Neuronal stem cell (in vitro differentiated cells): ENCODE results near the gene ISG15.

ENCODE experiments used
- DNase-seq: peaks from one replicate; pipeline ENCODE4 v3.0.0-alpha.2; 2013; ENCODE audit warnings: low spot score
- H2AFZ ChIP-seq: one replicate; pipeline ENCODE4 v1.6.1; 2013; ENCODE audit warnings: mild to moderate bottlenecking, low read length, inconsistent platforms
- H2AK5ac ChIP-seq: 2 replicates; pipeline ENCODE4 v1.6.1; 2013; ENCODE audit warnings: low read depth, mild to moderate bottlenecking, inconsistent platforms, low read length, moderate library complexity, mixed read lengths
- H2BK120ac ChIP-seq: 2 replicates; pipeline ENCODE4 v1.6.1; 2013; ENCODE audit warnings: low read depth, mild to moderate bottlenecking, inconsistent platforms, low read length, moderate library complexity, mixed read lengths
- H2BK12ac ChIP-seq: one replicate; pipeline ENCODE4 v1.6.1; 2013; ENCODE audit warnings: low read length, inconsistent platforms
- H2BK15ac ChIP-seq: 2 replicates; pipeline ENCODE4 v1.6.1; 2013; ENCODE audit warnings: mild to moderate bottlenecking, low read length, inconsistent platforms, mixed read lengths
- H2BK5ac ChIP-seq: one replicate; pipeline ENCODE4 v1.6.1; 2013; ENCODE audit warnings: inconsistent platforms, mild to moderate bottlenecking, low read length, moderate library complexity
- H3K14ac ChIP-seq: one replicate; pipeline ENCODE4 v1.6.1; 2013; ENCODE audit warnings: low read length, inconsistent platforms
- H3K18ac ChIP-seq: 2 replicates; pipeline ENCODE4 v1.6.1; 2013; ENCODE audit warnings: low read length, inconsistent platforms
- H3K23ac ChIP-seq: 2 replicates; pipeline ENCODE4 v1.6.1; 2013; ENCODE audit warnings: low read depth, mild to moderate bottlenecking, mixed read lengths, low read length, inconsistent platforms; ENCODE audit not compliant: poor library complexity
- H3K27ac ChIP-seq: replicated peaks from 3 replicates; pipeline ENCODE4 v1.5.1; 2013; ENCODE audit warnings: low read length, inconsistent platforms
- H3K27me3 ChIP-seq, 3 experiments: 2 replicates each; pipeline ENCODE4 v1.6.1; 2013; ENCODE audit warnings: low read length in 3 of 3, mild to moderate bottlenecking in 2 of 3, inconsistent platforms in 1 of 3, low read depth in 1 of 3, mixed read lengths in 1 of 3, moderate library complexity in 1 of 3; ENCODE audit not compliant: control insufficient read depth in 3 of 3, insufficient read depth in 3 of 3
- H3K36me3 ChIP-seq, 2 donors: replicated peaks in 1 of 2; 2 replicates each; pipeline ENCODE4 v1.6.1; 2013; ENCODE audit warnings: low read length in 2 of 2; ENCODE audit not compliant: control insufficient read depth in 2 of 2, insufficient read depth in 2 of 2
- H3K4ac ChIP-seq: 2 replicates; pipeline ENCODE4 v1.6.1; 2013; ENCODE audit warnings: inconsistent platforms, mild to moderate bottlenecking, low read length, moderate library complexity
- H3K4me1 ChIP-seq, 2 donors: 1 replicate in 1 of 2; 2 replicates in 1 of 2; pipeline ENCODE4 v1.6.1; 2013; ENCODE audit warnings: low read length in 2 of 2, low read depth in 1 of 2; ENCODE audit not compliant: control insufficient read depth in 2 of 2, insufficient read depth in 1 of 2
- H3K4me2 ChIP-seq: one replicate; pipeline ENCODE4 v1.6.1; 2013; ENCODE audit warnings: mild to moderate bottlenecking, low read length, inconsistent platforms; ENCODE audit not compliant: insufficient read depth, poor library complexity, severe bottlenecking
- H3K4me3 ChIP-seq, 2 donors: 2 replicates each; pipeline ENCODE4 v1.5.1; 2013; ENCODE audit warnings: low read length in 2 of 2, mild to moderate bottlenecking in 2 of 2, inconsistent platforms in 1 of 2, moderate library complexity in 1 of 2
- H3K79me1 ChIP-seq: one replicate; pipeline ENCODE4 v1.6.1; 2013; ENCODE audit warnings: low read depth, mild to moderate bottlenecking, inconsistent platforms, low read length, moderate library complexity
- H3K9ac ChIP-seq: one replicate; pipeline ENCODE4 v1.6.1; 2013; ENCODE audit warnings: mild to moderate bottlenecking, low read depth, low read length, inconsistent platforms; ENCODE audit not compliant: poor library complexity
- H3K9me3 ChIP-seq, 2 donors: replicated peaks in 1 of 2; 2 replicates each; pipeline versions ENCODE3 to v1.6.1; 2013; ENCODE audit warnings: low read length in 2 of 2, mild to moderate bottlenecking in 2 of 2, inconsistent platforms in 1 of 2, low read depth in 1 of 2, mixed read lengths in 1 of 2, moderate library complexity in 1 of 2; ENCODE audit not compliant: control insufficient read depth in 2 of 2, insufficient read depth in 1 of 2
- H4K8ac ChIP-seq: one replicate; pipeline ENCODE4 v1.6.1; 2013; ENCODE audit warnings: low read depth, mild to moderate bottlenecking, inconsistent platforms, low read length, moderate library complexity
- H4K91ac ChIP-seq: one replicate; pipeline ENCODE4 v1.6.1; 2013; ENCODE audit warnings: low read length, low read depth, mild to moderate bottlenecking, inconsistent platforms; ENCODE audit not compliant: poor library complexity
- WGBS, 2 donors: extraction: QIAGEN DNeasy Blood & Tissue Kit; methylation state at CpG; one replicate each; pipeline ENCODE4 v1.1.7; 2013; ENCODE audit warnings: missing lambda C conversion rate in 2 of 2, mixed read lengths in 1 of 2; ENCODE audit not compliant: insufficient read length in 2 of 2, insufficient replicate concordance in 1 of 2; ENCODE audit errors: extremely low coverage in 2 of 2; 5-methylcytosine and 5-hydroxymethylcytosine counted together

Gene ISG15

DNA sequence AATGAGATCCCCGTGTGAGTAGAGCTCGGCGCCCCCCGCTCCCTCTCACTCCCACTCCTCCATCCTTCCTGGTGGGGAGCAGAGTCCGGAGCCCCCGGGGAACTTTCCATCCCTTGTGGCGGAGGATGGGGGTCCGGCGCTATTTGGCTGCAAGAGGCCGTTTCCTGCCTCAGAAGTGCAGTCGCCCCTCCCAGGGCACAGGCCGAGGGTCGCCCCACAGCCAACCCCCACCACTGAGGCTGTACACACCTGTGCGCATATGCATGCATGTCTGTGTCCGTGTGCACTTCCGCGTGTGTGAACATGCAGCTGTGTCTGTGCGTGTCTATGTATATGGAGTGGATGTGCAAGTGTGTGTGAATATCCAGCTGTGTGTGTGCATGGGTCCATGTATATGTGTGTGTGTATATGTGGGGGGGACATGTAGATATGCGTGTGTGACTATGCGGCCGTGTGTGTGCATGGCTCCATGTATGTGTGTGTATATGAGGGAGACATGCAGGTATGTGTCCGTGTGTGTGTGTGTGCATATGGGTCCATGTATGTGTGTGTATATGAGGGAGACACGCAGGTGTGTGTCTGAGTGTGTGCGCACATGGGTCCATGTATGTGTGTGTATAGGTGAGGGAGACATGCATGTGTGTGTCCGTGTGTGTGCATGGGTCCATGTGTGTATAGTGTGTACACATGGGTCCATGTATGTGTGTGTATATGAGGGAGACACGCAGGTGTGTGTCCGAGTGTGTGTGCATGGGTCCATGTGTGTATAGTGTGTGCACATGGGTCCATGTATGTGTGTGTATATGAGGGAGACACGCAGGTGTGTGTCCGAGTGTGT is 38.9 kb downstream of the ISG15 start:
- H2BK120ac ChIP-seq, result peak overlapping the region; percentile 31
- H2BK5ac ChIP-seq, result no peak overlapping the region
- H3K4me3 ChIP-seq, result peak overlapping the region in 1 of 2 donors; percentile 68
- H3K14ac ChIP-seq, result no peak overlapping the region
- H3K4me1 ChIP-seq, result peaks cover 0 to 2% of the 10 kb centered on the region in 2 donors
- H3K4me2 ChIP-seq, result no peak overlapping the region
- H3K9ac ChIP-seq, result peak overlapping the region; percentile 44
- H2BK12ac ChIP-seq, result no peak overlapping the region
- WGBS, 2 donors, result no CpG with 5 or more reads among the region's 29 CpGs
- no peak overlapping the region for H3K27ac ChIP-seq
- H3K23ac ChIP-seq, result peak overlapping the region; percentile 67
- H4K91ac ChIP-seq, result no peak overlapping the region
- peaks cover 0 to 3% of the 10 kb centered on the region in 2 donors for H3K9me3 ChIP-seq
- H3K79me1 ChIP-seq, result peaks cover 9% of the 10 kb centered on the region
- H2BK15ac ChIP-seq, result no peak overlapping the region
- H3K4ac ChIP-seq, result no peak overlapping the region
- no peak for DNase-seq
- H2AK5ac ChIP-seq, result no peak overlapping the region
- H3K36me3 ChIP-seq, result peaks cover 43 to 71% of the 10 kb centered on the region in 2 donors
- H3K27me3 ChIP-seq, result no peaks in the 10 kb centered on the region
- peak overlapping the region; percentile 48 for H4K8ac ChIP-seq
- H3K18ac ChIP-seq, result no peak overlapping the region
- H2AFZ ChIP-seq, result no peak overlapping the region

DNA sequence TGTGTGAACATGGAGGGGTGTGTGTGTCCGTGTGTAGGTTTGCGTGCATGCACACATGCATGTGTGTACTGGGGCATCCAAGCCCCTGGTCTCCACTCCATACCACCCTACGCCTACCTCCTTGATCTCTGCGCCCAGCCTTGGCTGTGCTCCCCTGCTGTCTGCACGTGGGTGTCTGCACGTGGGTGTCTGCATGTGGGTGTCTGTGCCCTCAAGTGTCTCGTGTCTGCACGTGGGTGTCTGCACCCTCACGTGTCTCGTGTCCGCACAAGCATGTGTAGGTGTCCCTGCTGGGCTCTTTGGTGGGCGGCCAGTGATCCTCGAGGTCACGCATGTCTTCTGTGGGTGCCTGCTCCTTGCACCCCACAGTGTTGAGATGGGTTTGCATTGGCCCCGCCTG is 39.7 kb downstream of the ISG15 start:
- Histone ChIP-seq H2BK15ac (no peak overlapping the region), H3K9ac (peak overlapping the region; percentile 72), H3K9me3 (peaks cover 0 to 3% of the 10 kb centered on the region in 2 donors), H3K4me1 (peaks cover 1 to 3% of the 10 kb centered on the region in 2 donors), H3K4me2 (no peak overlapping the region), H2BK120ac (no peak overlapping the region), H2AK5ac (no peak overlapping the region), H4K91ac (no peak overlapping the region), H3K79me1 (peaks cover 9% of the 10 kb centered on the region), H3K36me3 (peaks cover 41 to 63% of the 10 kb centered on the region in 2 donors), H2BK12ac (no peak overlapping the region), H3K14ac (peak overlapping the region; percentile 63), H3K4ac (no peak overlapping the region), H2BK5ac (peak overlapping the region; percentile 19), H3K23ac (peak overlapping the region; percentile 17), H3K27me3 (no peaks in the 10 kb centered on the region), H2AFZ (no peak overlapping the region), H4K8ac (no peak overlapping the region), H3K27ac (no peak overlapping the region), H3K18ac (peak overlapping the region; percentile 27), H3K4me3 (no peak overlapping the region)
- DNase-seq, result no peak
- no CpG with 5 or more reads among the region's 15 CpGs for WGBS, 2 donors

DNA sequence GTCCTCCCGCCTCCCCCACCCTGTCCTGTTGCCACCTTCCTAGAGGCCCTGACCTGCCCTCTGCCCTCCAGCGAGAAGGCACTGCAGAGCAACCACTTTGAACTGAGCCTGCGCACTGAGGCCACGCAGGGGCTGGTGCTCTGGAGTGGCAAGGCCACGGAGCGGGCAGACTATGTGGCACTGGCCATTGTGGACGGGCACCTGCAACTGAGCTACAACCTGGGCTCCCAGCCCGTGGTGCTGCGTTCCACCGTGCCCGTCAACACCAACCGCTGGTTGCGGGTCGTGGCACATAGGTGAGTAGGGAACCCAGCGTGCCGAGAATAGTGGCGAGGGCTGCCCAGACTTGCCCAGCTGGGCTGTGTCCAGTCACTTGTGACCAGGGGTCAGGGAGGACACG is 40.4 kb downstream of the ISG15 start:
- Histone ChIP-seq H3K4me3 (no peak overlapping the region), H2AK5ac (no peak overlapping the region), H3K14ac (peak overlapping the region; percentile 71), H4K8ac (no peak overlapping the region), H2BK5ac (peak overlapping the region; percentile 19), H3K4me1 (peaks cover 8 to 10% of the 10 kb centered on the region in 2 donors), H2BK15ac (no peak overlapping the region), H3K9me3 (peaks cover 0 to 3% of the 10 kb centered on the region in 2 donors), H2BK12ac (no peak overlapping the region), H2BK120ac (no peak overlapping the region), H4K91ac (no peak overlapping the region), H2AFZ (no peak overlapping the region), H3K23ac (peak overlapping the region; percentile 89), H3K4ac (no peak overlapping the region), H3K79me1 (peaks cover 9% of the 10 kb centered on the region), H3K4me2 (no peak overlapping the region), H3K27me3 (peaks cover 0 to 6% (median under 1%) of the 10 kb centered on the region in 3 experiments), H3K18ac (no peak overlapping the region), H3K36me3 (peaks cover 41 to 61% of the 10 kb centered on the region in 2 donors), H3K27ac (no peak overlapping the region), H3K9ac (no peak overlapping the region)
- no peak for DNase-seq
- whole genome bisulfite sequencing, 2 donors, result no CpG with 5 or more reads among the region's 18 CpGs

DNA sequence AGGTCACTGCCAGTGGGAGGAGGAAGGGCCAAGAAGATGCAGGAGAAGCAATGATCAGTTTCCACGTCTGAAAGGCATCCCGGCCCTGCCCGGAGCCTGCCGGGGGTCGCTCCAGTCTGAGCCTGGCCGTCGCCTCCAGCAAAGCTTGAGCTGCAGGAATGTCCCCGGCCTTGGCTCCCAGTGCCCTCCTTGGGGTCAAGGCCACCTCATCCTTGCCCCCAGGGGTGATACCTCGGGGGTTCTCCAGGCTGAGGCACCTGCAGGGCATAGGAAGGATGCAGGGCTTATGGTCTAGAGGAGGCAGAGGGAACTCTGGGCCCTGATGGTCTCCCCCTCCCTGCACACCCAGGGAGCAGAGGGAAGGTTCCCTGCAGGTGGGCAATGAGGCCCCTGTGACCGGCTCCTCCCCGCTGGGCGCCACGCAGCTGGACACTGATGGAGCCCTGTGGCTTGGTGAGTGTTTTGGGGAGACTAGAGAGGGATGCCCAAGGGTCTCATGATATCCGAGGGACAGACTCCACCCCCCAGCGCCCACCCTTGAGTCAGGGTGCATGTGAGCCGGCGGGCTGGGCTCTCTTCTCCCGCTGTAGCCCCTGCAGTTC is 40.9 kb downstream of the ISG15 start:
- Histone ChIP-seq H3K4ac (no peak overlapping the region), H2BK5ac (peak overlapping the region; percentile 39), H4K8ac (no peak overlapping the region), H3K4me1 (peaks cover 11 to 15% of the 10 kb centered on the region in 2 donors), H3K79me1 (peaks cover 9% of the 10 kb centered on the region), H3K4me3 (no peak overlapping the region), H3K36me3 (peaks cover 41 to 58% of the 10 kb centered on the region in 2 donors), H2BK120ac (no peak overlapping the region), H2BK15ac (no peak overlapping the region), H3K27ac (no peak overlapping the region), H3K9me3 (peaks cover 0 to 3% of the 10 kb centered on the region in 2 donors), H2BK12ac (no peak overlapping the region), H4K91ac (no peak overlapping the region), H3K27me3 (peaks cover 0 to 11% (median 5%) of the 10 kb centered on the region in 3 experiments), H3K18ac (no peak overlapping the region), H2AK5ac (no peak overlapping the region), H3K4me2 (no peak overlapping the region), H3K9ac (no peak overlapping the region), H2AFZ (no peak overlapping the region), H3K14ac (no peak overlapping the region), H3K23ac (no peak overlapping the region)
- WGBS, 2 donors, result no CpG with 5 or more reads among the region's 18 CpGs
- no peak for DNase-seq
